SK-N-SH treated with all-trans-retinoic acid at 6 μM for 48 hours (cell line): ENCODE results near the gene MC1R.
A peak's percentile ranks its signal among the peaks of the same experiment; 100 is the strongest.

Experiments
- ATAC-seq: fragments of 200-7000 bp; cut with Tn5 transposase; 3 replicates; pipeline ENCODE4 v1.9.1; 2020; ENCODE audit warnings: mild to moderate bottlenecking, moderate library complexity
- ARNTL ChIP-seq: fragments of 450-650 bp; formaldehyde crosslinking; IDR thresholded peaks from 2 replicates; pipeline ENCODE4 v1.5.0; 2020; ENCODE audit warnings: low read depth, mild to moderate bottlenecking, moderate library complexity, borderline replicate concordance
- CSDC2 ChIP-seq: fragments of 250-450 bp; sonication (Bioruptor Pico); IDR thresholded peaks from 2 replicates; pipeline ENCODE4 v1.5.0; 2020; ENCODE audit warnings: mild to moderate bottlenecking, moderate library complexity
- CSRNP3 ChIP-seq: fragments of 250-450 bp; sonication (Bioruptor Pico); IDR thresholded peaks from 2 replicates; pipeline ENCODE4 v1.5.1; 2021; ENCODE audit warnings: mild to moderate bottlenecking, moderate library complexity
- ESRRG ChIP-seq: fragments of 250-450 bp; sonication (Bioruptor Pico); IDR thresholded peaks from 2 replicates; pipeline ENCODE4 v1.6.1; 2021; ENCODE audit warnings: mild to moderate bottlenecking
- GLIS3 ChIP-seq: fragments of 250-450 bp; sonication (Bioruptor Pico); IDR thresholded peaks from 2 replicates; pipeline ENCODE4 v1.5.0; 2020; ENCODE audit warnings: mild to moderate bottlenecking, moderate library complexity
- ISL1 ChIP-seq: fragments of 250-450 bp; sonication (Bioruptor Pico); IDR thresholded peaks from 2 replicates; pipeline ENCODE4 v2.1.2; 2022; ENCODE audit warnings: mild to moderate bottlenecking, moderate library complexity
- OSR1 ChIP-seq: fragments of 250-450 bp; sonication (Bioruptor Pico); IDR thresholded peaks from 2 replicates; pipeline ENCODE4 v1.8.0; 2022; ENCODE audit warnings: moderate library complexity, mild to moderate bottlenecking, inconsistent platforms
- PATZ1 ChIP-seq: fragments of 250-450 bp; sonication (Bioruptor Pico); IDR thresholded peaks from 2 replicates; pipeline ENCODE4 v1.8.0; 2020; ENCODE audit warnings: mild to moderate bottlenecking, moderate library complexity, borderline replicate concordance
- PPARA ChIP-seq: fragments of 250-450 bp; sonication (Bioruptor Pico); IDR thresholded peaks from 2 replicates; pipeline ENCODE4 v1.5.0; 2020; ENCODE audit warnings: mild to moderate bottlenecking, borderline replicate concordance
- RARB ChIP-seq: fragments of 250-450 bp; sonication (Bioruptor Pico); IDR thresholded peaks from 2 replicates; pipeline ENCODE4 v1.8.0; 2021; ENCODE audit warnings: mild to moderate bottlenecking, moderate library complexity
- SNAI2 ChIP-seq: fragments of 250-450 bp; sonication (Bioruptor Pico); IDR thresholded peaks from 2 replicates; pipeline ENCODE4 v1.5.0; 2020; ENCODE audit warnings: mild to moderate bottlenecking, moderate library complexity
- TCF4 ChIP-seq: fragments of 250-450 bp; sonication (Bioruptor Pico); IDR thresholded peaks from 2 replicates; pipeline ENCODE4 v1.8.0; 2021; ENCODE audit warnings: mild to moderate bottlenecking, moderate library complexity, borderline replicate concordance
- TSHZ2 ChIP-seq: fragments of 250-450 bp; sonication (Bioruptor Pico); IDR thresholded peaks from 2 replicates; pipeline ENCODE4 v1.5.0; 2020; ENCODE audit warnings: mild to moderate bottlenecking, moderate library complexity
- ZC3H10 ChIP-seq: fragments of 250-450 bp; sonication (Bioruptor Pico); IDR thresholded peaks from 2 replicates; pipeline ENCODE4 v1.5.1; 2021; ENCODE audit warnings: mild to moderate bottlenecking, moderate library complexity
- ZFP3 ChIP-seq: fragments of 250-450 bp; sonication (Bioruptor Pico); IDR thresholded peaks from 2 replicates; pipeline ENCODE4 v1.5.0; 2020; ENCODE audit warnings: mild to moderate bottlenecking, moderate library complexity
- ZFP30 ChIP-seq: fragments of 450-650 bp; formaldehyde crosslinking; IDR thresholded peaks from 2 replicates; pipeline ENCODE4 v1.5.0; 2022; ENCODE audit warnings: mild to moderate bottlenecking, moderate library complexity
- ZNF565 ChIP-seq: fragments of 450-650 bp; formaldehyde crosslinking; conservative IDR thresholded peaks from 2 replicates; pipeline ENCODE4 v1.5.0; 2020; ENCODE audit warnings: low read depth, mild to moderate bottlenecking, moderate library complexity
- ZNF70 ChIP-seq: fragments of 450-650 bp; formaldehyde crosslinking; IDR thresholded peaks from 2 replicates; pipeline ENCODE4 v1.5.0; 2020; ENCODE audit warnings: mild to moderate bottlenecking, moderate library complexity
- ZNF8 ChIP-seq: fragments of 450-650 bp; formaldehyde crosslinking; IDR thresholded peaks from 2 replicates; pipeline ENCODE4 v1.5.0; 2020; ENCODE audit warnings: mild to moderate bottlenecking, moderate library complexity
- TF ChIP-seq, protein P1 (sequence below): fragments of 250-450 bp; sonication (Bioruptor Pico); IDR thresholded peaks from 2 replicates; pipeline ENCODE4 v1.8.0; 2021; ENCODE audit warnings: low read depth, mild to moderate bottlenecking, moderate library complexity, borderline replicate concordance

Gene MC1R

GRCh38 chr16:89922477-89922883, 3.8 kb downstream of the MC1R start:
- peak; percentile 58 for ATAC-seq
- TF ChIP-seq PATZ1 (CRISPR knock-in tag): peak; percentile 35; the same call in 1 of the 2 replicates
- TF ChIP-seq, protein P1, sequence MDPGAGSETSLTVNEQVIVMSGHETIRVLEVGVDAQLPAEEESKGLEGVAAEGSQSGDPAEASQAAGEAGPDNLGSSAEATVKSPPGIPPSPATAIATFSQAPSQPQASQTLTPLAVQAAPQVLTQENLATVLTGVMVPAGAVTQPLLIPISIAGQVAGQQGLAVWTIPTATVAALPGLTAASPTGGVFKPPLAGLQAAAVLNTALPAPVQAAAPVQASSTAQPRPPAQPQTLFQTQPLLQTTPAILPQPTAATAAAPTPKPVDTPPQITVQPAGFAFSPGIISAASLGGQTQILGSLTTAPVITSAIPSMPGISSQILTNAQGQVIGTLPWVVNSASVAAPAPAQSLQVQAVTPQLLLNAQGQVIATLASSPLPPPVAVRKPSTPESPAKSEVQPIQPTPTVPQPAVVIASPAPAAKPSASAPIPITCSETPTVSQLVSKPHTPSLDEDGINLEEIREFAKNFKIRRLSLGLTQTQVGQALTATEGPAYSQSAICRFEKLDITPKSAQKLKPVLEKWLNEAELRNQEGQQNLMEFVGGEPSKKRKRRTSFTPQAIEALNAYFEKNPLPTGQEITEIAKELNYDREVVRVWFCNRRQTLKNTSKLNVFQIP (CRISPR knock-in tag): no peak

GRCh38 chr16:89922884-89923639, 4.4 kb downstream of the MC1R start, which contains the start of gene TUBB3:
Gene TUBB3, plus strand, starts transcription at chr16:89923342. Its CDS starts 60 bp downstream, at chr16:89923402.
- ATAC-seq: peak; percentile 28
- TF ChIP-seq ZNF70: 0 out of 2 replicates have a peak, but pooled peaks have one; percentile 28
- 0 out of 2 replicates have a peak, but pooled peaks have one; percentile 32 for TF ChIP-seq GLIS3
- TF ChIP-seq TSHZ2: 0 out of 2 replicates have a peak, but pooled peaks have one; percentile 10
- TF ChIP-seq ZC3H10 (CRISPR knock-in tag): no peak

- TF ChIP-seq PATZ1 (CRISPR knock-in tag) (no peak), ZFP3 (CRISPR knock-in tag) (no peak), ZC3H10 (CRISPR knock-in tag) (no peak), ZNF8 (CRISPR knock-in tag) (no peak), PPARA (CRISPR knock-in tag) (no peak), OSR1 (CRISPR knock-in tag) (no peak), ISL1 (CRISPR knock-in tag) (no peak), CSDC2 (CRISPR knock-in tag) (no peak), TCF4 (CRISPR knock-in tag) (no peak), ZNF565 (CRISPR knock-in tag) (no peak), SNAI2 (CRISPR knock-in tag) (no peak), RARB (CRISPR knock-in tag) (no peak), CSRNP3 (CRISPR knock-in tag) (no peak), ZFP30 (no peak), ESRRG (CRISPR knock-in tag) (no peak), ARNTL (CRISPR knock-in tag) (no peak), ZNF70 (no peak)
- TF ChIP-seq, protein P1 (CRISPR knock-in tag): no peak
- TF ChIP-seq, all 23 proteins: peak for 0
- no peak for ATAC-seq
Measured at GRCh38 chr16:89923640-89924296, 5.1 kb downstream of the MC1R start.
